Fibroblast of skin of right quadriceps (primary cell): Measurements from ENCODE around the gene ST3GAL3.
"Not testable (repeated sequence)": the region's sequence is repeated elsewhere in the genome, so short reads cannot be mapped to it uniquely, and the experiment has no call there.

Experiments used
- DNase-seq: peaks from one replicate; pipeline ENCODE4 v3.0.0-alpha.2; 2013

Gene ST3GAL3

DNA sequence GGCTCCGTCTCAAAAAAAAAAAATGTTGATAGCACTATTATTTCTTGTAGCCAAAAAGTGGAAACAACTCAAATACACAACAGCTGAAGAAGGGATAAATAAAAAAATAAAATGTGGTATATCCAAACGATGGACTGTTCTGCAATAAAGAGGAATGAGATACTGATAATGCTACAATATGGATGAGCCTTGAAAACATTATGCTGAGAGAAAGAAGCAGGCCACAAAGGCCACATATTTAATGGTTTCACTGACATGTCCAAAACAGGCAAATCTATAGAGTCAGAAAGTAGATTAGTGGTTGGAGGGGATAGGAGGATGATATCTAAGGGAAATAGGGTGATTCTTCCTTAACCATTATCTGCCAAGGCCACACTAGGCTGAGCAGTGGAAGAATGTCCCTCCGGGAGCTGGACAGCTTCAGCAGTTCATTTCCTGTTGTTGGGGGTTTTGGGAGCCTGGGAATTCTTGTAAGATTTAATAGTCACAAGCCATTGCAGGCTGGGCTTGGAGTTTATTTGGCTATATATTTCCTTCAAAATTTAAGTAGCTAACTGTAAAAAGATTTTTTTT, 53.5 kb downstream of the ST3GAL3 start:
- DNase-seq: peak; percentile 21

- peak; percentile 87 for DNase-seq
These were observed 56.2 kb downstream of the ST3GAL3 start for GRCh38 chr1:43763497-43763973.

DNA sequence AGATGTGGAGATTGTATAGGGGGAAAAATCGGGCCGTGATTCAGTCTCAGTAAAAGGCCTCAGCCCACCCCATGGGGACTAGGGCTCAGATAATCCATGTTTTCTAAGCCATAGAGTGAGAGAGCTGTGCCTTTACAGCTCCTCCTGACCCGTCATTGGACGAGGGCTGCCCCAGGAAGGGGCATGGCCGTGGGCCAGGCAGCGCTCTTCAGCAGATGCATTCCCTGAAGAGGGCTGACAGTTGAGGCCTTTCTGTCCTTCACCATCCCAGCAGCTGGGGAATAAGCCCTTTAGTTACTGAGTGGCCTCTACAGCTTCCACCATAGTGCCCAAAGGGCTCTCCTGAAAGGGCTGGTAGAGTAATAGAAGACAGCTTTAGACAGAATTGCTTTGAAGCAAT, 57.2 kb downstream of the ST3GAL3 start:
- DNase-seq: no peak

DNA sequence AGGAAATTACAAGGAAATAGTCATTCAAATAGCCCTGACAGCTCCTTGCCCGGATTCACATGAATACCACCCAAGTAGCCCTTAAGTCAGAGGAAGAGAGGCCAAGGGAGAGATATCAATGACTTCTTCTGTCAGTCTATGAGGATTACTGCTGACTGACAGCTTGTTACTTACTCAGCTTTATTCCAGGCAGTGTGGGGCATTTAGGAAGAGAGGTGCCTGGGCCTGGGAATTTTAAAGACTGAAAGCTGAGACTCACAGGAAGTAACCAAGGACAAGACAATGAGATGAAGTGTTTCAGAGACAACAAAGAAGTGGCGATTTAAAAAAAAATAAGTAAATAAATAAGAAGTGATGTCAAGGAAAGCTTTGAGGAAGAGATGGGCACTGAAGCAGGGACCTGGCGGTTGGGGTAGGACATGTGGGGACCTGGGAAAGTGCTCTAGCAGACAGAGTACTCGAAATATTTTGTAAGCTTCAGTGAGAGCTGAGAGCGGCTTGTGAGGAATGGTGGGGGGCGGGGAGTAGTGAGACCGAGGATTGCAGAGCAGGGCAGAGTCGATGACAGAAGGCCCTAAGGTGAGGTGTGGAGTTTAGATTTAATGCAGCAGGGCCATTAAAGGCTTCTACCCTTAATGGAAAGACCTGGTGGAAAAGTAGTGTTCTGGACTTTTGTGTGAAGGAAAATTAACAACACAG, 58.9 kb downstream of the ST3GAL3 start:
- peak; percentile 24 for DNase-seq

DNA sequence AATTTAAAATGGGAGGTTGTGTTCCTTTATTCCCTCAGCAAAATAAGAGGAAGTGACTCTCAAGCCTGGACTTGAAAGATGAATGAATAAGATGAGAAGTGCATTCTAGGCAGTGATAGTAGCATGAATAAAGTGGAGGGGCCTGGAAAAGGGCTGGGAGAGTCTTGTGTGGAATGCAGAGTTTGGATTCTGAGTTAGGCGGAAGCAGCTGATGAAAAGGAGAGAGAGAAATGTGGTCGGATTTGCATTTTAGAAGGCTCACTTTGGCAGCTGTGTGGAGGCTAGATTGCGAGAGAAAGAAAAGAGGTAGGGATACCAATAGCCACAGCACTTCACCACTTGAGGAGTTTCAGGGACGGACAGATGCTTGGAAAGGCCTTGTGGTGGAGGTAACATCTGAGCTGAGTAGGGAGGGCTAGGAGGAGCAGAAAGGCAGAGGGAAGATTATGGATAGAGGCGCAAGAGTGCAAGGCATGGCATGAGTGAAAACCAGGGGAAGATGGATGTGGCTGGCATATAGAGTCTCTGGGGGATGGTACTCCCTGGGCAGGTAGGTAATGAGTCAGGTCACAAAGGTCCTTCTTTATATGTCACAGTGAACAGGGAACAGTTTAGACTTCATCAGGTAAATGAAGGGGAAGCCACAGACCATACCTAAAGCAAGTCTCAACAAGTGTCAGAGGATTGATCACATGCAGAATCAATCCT, 59.6 kb downstream of the ST3GAL3 start:
- peak; percentile 41 for DNase-seq

DNA sequence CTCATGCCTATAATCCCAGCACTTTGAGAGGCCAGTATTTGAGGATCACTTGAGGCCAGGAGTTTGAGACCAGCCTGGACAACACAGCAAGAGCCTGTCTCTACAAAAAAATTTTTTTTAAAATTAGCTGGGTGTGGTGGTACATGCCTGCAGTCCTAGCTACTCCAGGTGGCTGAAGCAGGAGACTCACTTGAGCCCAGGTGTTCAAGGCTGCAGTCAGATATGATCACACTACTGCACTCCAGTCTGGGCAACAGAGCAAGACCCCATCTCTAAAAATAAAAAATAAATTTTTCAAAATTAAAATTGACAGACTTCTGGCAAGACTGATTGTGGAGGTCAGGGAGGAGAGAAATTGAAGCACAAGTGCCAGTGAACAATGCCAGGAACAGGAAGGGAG, 60.8 kb downstream of the ST3GAL3 start:
- DNase-seq: no peak

- DNase-seq: no peak
These were observed 62.1 kb downstream of the ST3GAL3 start for GRCh38 chr1:43769350-43769908.

GRCh38 chr1:43770111-43770510, 62.8 kb downstream of the ST3GAL3 start:
- DNase-seq: no peak

- DNase-seq: no peak
These were observed 65.6 kb downstream of the ST3GAL3 start for GRCh38 chr1:43772978-43773377.

- DNase-seq: no peak
These were observed 66.5 kb downstream of the ST3GAL3 start for GRCh38 chr1:43773821-43774220.

DNA sequence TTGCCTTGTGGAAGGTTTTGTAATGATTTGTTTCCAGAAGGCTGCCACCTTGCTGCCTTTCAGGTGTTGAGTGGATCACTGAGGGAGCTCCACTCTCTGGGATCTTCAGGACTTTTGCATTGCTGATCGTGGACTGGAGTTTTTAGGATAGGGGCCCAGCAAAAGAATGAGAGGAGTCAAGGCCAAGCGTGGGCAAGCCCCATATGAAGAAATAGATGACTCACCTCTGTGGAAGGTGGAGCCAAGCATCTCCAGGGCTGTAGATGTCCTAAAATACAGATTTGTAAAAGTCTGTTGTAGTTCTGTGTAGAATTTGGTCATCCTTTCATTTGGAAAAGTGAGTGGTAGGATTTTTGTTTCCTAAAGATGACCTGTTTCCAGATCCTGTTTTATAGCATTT, 67.0 kb downstream of the ST3GAL3 start:
- DNase-seq: peak; percentile 66

- peak; percentile 77 for DNase-seq
These were observed 68.9 kb downstream of the ST3GAL3 start for GRCh38 chr1:43776043-43776761.

GRCh38 chr1:43777916-43778315, 70.6 kb downstream of the ST3GAL3 start:
- not testable (repeated sequence) for DNase-seq

DNA sequence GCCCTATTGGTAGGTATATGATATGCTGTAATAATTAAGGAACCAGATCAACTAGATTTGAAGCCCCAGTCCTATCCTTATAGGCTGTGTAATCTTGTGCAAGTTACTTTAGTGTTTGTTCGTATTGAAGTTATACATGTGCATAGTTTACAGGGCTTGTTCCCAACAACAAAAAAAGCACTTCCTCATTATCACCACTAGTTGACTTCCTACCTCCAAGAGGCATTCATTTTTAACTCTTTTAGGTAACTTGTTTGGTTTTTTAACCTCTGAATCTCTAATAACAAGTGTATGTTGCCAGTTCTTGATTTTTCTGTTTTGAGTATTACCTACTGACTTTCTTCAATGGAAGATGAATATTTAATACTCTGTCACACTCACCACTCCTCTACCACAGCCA, 71.9 kb downstream of the ST3GAL3 start:
- no peak for DNase-seq

- DNase-seq: no peak
These were observed 72.6 kb downstream of the ST3GAL3 start for GRCh38 chr1:43779805-43780403.

- DNase-seq: no peak
These were observed 74.2 kb downstream of the ST3GAL3 start for GRCh38 chr1:43781574-43781973.

DNA sequence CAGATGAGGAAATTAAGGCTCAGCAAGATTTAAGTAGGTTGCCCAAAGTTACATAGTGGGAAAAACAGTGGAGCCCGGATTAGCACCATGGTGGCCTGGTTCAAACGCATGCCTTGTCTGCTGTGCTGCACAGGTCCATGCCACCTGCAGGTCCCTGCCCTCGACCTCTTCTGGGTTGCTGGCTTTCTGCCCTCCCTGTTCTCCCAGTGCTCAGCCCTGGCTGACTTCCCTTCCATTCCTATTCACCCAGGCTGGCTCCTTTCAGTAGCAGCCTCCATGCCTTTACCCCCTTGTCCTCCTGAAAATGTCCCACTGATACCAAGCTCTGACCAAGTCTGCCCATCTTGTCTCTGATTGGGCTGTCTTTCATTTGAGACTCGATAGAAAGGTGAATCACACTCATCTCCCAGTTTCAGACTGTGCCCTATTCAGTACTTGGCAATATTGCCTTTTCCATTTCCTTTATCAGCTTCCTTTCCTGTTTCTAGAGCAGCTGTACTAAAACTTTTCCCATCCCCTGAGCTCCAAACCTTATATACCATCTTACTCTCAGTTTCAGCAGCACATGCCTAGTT, 75.8 kb downstream of the ST3GAL3 start:
- DNase-seq: no peak

GRCh38 chr1:43783671-43784205, 76.4 kb downstream of the ST3GAL3 start:
- no peak for DNase-seq

DNA sequence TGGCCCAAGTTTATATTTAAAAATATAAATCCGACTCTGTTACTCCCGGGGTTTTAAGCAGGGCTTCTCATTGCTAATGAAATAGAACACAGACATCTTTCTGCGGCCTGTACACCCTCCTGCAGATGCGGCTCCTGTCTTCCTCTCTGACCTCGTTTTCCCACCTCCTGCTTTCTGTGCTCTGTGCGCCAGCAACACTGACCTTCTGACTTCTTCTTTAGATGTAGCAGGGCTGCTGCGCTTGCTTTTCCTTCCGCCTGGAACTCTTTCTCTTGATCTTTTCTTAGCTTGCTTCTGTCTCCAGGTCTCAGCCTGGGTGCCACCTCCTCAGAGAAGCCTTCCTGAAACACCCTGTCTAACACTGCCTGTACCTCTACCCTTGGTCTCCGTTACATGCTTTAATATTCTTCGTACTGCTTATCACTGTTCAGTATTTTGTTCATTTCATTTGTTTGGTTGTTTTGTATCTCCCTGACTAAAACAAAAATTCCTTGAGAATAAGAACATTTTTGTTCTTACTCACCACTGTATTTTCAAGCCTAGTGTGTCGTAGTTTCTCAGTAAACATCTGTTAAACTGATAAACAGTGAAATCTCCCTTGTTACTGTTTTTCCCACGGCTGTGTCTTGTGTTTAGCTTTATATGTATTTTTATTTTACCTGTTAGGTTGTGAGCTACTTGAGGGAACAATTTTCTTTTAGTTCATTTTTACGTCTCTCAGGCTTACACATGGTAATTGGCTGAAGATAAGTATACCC, 79.0 kb downstream of the ST3GAL3 start:
- no peak for DNase-seq

- peak; percentile 50 for DNase-seq
These were observed 79.6 kb downstream of the ST3GAL3 start for GRCh38 chr1:43786960-43787359.
